Activated T-helper 1 cell treated with anti-CD3 and anti-CD28 coated beads, Interleukin-12 subunit alpha, Interleukin-12 subunit beta, Interleukin-2, Interleukin-4 antibody, amounts not matched to agents 30 ng/mL and 10 ng/mL and 1 ng/mL, durations not matched to agents 14 hours and 24 hours and 36 hours (primary cell): ENCODE data around the gene MMD2. TPM values are rescaled to one million over a fixed set of nuclear protein-coding genes. Genes with fewer than 3 reads are reported as not detected.

Source experiments
- DNase-seq: peaks from one replicate; pipeline ENCODE4 v3.0.0; 2021; ENCODE audit warnings: low spot score
- H3K27ac Mint-ChIP-seq: one replicate; pipeline ENCODE4 v1.8.0; 2021; ENCODE audit warnings: mild to moderate bottlenecking, mixed read lengths
- H3K27me3 Mint-ChIP-seq: one replicate; pipeline ENCODE4 v1.8.0; 2022; ENCODE audit warnings: mild to moderate bottlenecking, moderate library complexity, mixed read lengths; ENCODE audit not compliant: insufficient read depth
- H3K36me3 Mint-ChIP-seq: one replicate; pipeline ENCODE4 v1.8.0; 2021; ENCODE audit warnings: low read depth, mixed read lengths
- H3K4me1 Mint-ChIP-seq: one replicate; pipeline ENCODE4 v1.8.0; 2021; ENCODE audit warnings: low read depth, mixed read lengths
- H3K4me3 Mint-ChIP-seq: one replicate; pipeline ENCODE4 v1.8.0; 2021; ENCODE audit warnings: mild to moderate bottlenecking, moderate library complexity, mixed read lengths
- H3K9me3 Mint-ChIP-seq: one replicate; pipeline ENCODE4 v1.8.0; 2021; ENCODE audit warnings: mixed read lengths
- intact Hi-C: fragments of 100-400 bp; cut with micrococcal nuclease; formaldehyde crosslinking; loops from one replicate; pipeline ENCODE4 v1.15.1; 2024
- total RNA-seq: library from RNA; stranded (reverse); gene quantifications from 2 replicates; pipeline ENCODE4 v1.2.3, GENCODE V29; 2022

The MMD2 gene
- total RNA-seq, 1 donor from 2014 or later, result not detected

GRCh38 chr7:4948402-4948801 is 10.6 kb downstream of the MMD2 start:
- Mint-ChIP-seq H3K9me3 (no peaks in the 10 kb centered on the region), H3K4me3 (no peak overlapping the region), H3K27me3 (peaks cover 1% of the 10 kb centered on the region), H3K4me1 (no peaks in the 10 kb centered on the region), H3K27ac (no peak overlapping the region), H3K36me3 (no peaks in the 10 kb centered on the region)
- no peak for DNase-seq
- intact Hi-C loops, result no loop called here

- intact Hi-C loops, result no loop called here
- DNase-seq, result no peak
- Mint-ChIP-seq H3K27ac (no peak overlapping the region), H3K4me1 (no peaks in the 10 kb centered on the region), H3K27me3 (peaks cover 3% of the 10 kb centered on the region), H3K9me3 (no peaks in the 10 kb centered on the region), H3K4me3 (no peak overlapping the region), H3K36me3 (no peaks in the 10 kb centered on the region)
These were observed 13.0 kb downstream of the MMD2 start for GRCh38 chr7:4945949-4946348.

- Mint-ChIP-seq H3K27ac (no peak overlapping the region), H3K27me3 (peaks cover 3% of the 10 kb centered on the region), H3K4me1 (no peaks in the 10 kb centered on the region), H3K4me3 (no peak overlapping the region), H3K36me3 (no peaks in the 10 kb centered on the region), H3K9me3 (no peaks in the 10 kb centered on the region)
- DNase-seq, result no peak
- intact Hi-C loops, result no loop called here
These were observed 14.0 kb downstream of the MMD2 start for GRCh38 chr7:4944939-4945338.

GRCh38 chr7:4943297-4943696 is 15.7 kb downstream of the MMD2 start:
- H3K9me3 Mint-ChIP-seq, result no peaks in the 10 kb centered on the region

GRCh38 chr7:4939971-4940728 is 18.8 kb downstream of the MMD2 start:
- Mint-ChIP-seq H3K27ac (no peak overlapping the region), H3K36me3 (no peaks in the 10 kb centered on the region), H3K9me3 (no peaks in the 10 kb centered on the region), H3K4me1 (no peaks in the 10 kb centered on the region), H3K4me3 (no peak overlapping the region), H3K27me3 (peaks cover 5% of the 10 kb centered on the region)
- intact Hi-C loops, result no loop called here
- DNase-seq, result no peak

More at GRCh38 chr7:4943297-4943696, 15.7 kb downstream of the MMD2 start:
- intact Hi-C loops, result no loop called here
- no peaks in the 10 kb centered on the region for H3K4me1 Mint-ChIP-seq
- H3K4me3 Mint-ChIP-seq, result no peak overlapping the region
- H3K36me3 Mint-ChIP-seq, result no peaks in the 10 kb centered on the region
- DNase-seq, result no peak
- H3K27ac Mint-ChIP-seq, result no peak overlapping the region
- H3K27me3 Mint-ChIP-seq, result peaks cover 3% of the 10 kb centered on the region

- no peak for DNase-seq
- H3K4me3 Mint-ChIP-seq, result no peak overlapping the region
- H3K27ac Mint-ChIP-seq, result no peak overlapping the region
- H3K4me1 Mint-ChIP-seq, result no peaks in the 10 kb centered on the region
- H3K36me3 Mint-ChIP-seq, result no peaks in the 10 kb centered on the region
- intact Hi-C loops, result no loop called here
- H3K27me3 Mint-ChIP-seq, result peaks cover 1% of the 10 kb centered on the region
- no peaks in the 10 kb centered on the region for H3K9me3 Mint-ChIP-seq
These were observed 21.6 kb downstream of the MMD2 start for GRCh38 chr7:4937411-4937810.

GRCh38 chr7:4934419-4935025 is 24.5 kb downstream of the MMD2 start:
- Mint-ChIP-seq H3K9me3 (no peaks in the 10 kb centered on the region), H3K36me3 (no peaks in the 10 kb centered on the region), H3K4me3 (no peak overlapping the region), H3K27ac (no peak overlapping the region), H3K27me3 (peaks cover 1% of the 10 kb centered on the region), H3K4me1 (no peaks in the 10 kb centered on the region)
- intact Hi-C loops, result no loop called here
- DNase-seq, result no peak

- Mint-ChIP-seq H3K27me3 (peaks cover 1% of the 10 kb centered on the region), H3K4me3 (no peak overlapping the region), H3K27ac (no peak overlapping the region), H3K4me1 (no peaks in the 10 kb centered on the region), H3K36me3 (no peaks in the 10 kb centered on the region), H3K9me3 (no peaks in the 10 kb centered on the region)
- intact Hi-C loops, result no loop called here
- no peak for DNase-seq
These were observed 27.0 kb downstream of the MMD2 start for GRCh38 chr7:4931943-4932342.

- Mint-ChIP-seq H3K27ac (no peak overlapping the region), H3K9me3 (no peaks in the 10 kb centered on the region), H3K36me3 (no peaks in the 10 kb centered on the region), H3K27me3 (no peaks in the 10 kb centered on the region), H3K4me1 (no peaks in the 10 kb centered on the region), H3K4me3 (no peak overlapping the region)
- intact Hi-C loops, result no loop called here
- DNase-seq, result no peak
These were observed 30.0 kb downstream of the MMD2 start for GRCh38 chr7:4929005-4929404.

- Mint-ChIP-seq H3K9me3 (no peaks in the 10 kb centered on the region), H3K27ac (no peak overlapping the region), H3K4me1 (no peaks in the 10 kb centered on the region), H3K27me3 (no peaks in the 10 kb centered on the region), H3K4me3 (no peak overlapping the region), H3K36me3 (no peaks in the 10 kb centered on the region)
- DNase-seq, result no peak
- intact Hi-C loops, result no loop called here
These were observed 30.5 kb downstream of the MMD2 start for GRCh38 chr7:4928445-4928844.

- no peaks in the 10 kb centered on the region for H3K9me3 Mint-ChIP-seq
These were observed 38.8 kb downstream of the MMD2 start for GRCh38 chr7:4919969-4920766.

GRCh38 chr7:4916113-4916512 is 42.9 kb downstream of the MMD2 start:
- Mint-ChIP-seq H3K36me3 (no peaks in the 10 kb centered on the region), H3K27me3 (no peaks in the 10 kb centered on the region), H3K9me3 (no peaks in the 10 kb centered on the region), H3K4me3 (no peak overlapping the region), H3K27ac (no peak overlapping the region), H3K4me1 (no peaks in the 10 kb centered on the region)
- DNase-seq, result no peak
- intact Hi-C loops, result no loop called here

More at GRCh38 chr7:4919969-4920766, 38.8 kb downstream of the MMD2 start:
- H3K36me3 Mint-ChIP-seq, result no peaks in the 10 kb centered on the region
- H3K27me3 Mint-ChIP-seq, result no peaks in the 10 kb centered on the region
- no peaks in the 10 kb centered on the region for H3K4me1 Mint-ChIP-seq
- no peak overlapping the region for H3K27ac Mint-ChIP-seq
- no peak for DNase-seq
- intact Hi-C loops, result no loop called here
- H3K4me3 Mint-ChIP-seq, result no peak overlapping the region
